RWPE2 (cell line): ENCODE data around the gene SEMA4B.

ENCODE experiments used
- ATAC-seq: fragments of 200-7000 bp; cut with Tn5 transposase; 3 replicates; pipeline ENCODE4 v1.9.1; 2021; ENCODE audit warnings: low read depth
- DNase-seq: peaks from one replicate; pipeline ENCODE4 v3.0.0-alpha.2; 2020; ENCODE audit warnings: low spot score
- H3K27ac ChIP-seq: fragments of 450-650 bp; 2 replicates; pipeline ENCODE4 v1.5.1; 2017; ENCODE audit warnings: mild to moderate bottlenecking; ENCODE audit not compliant: poor library complexity, severe bottlenecking
- H3K27me3 ChIP-seq: fragments of 250-450 bp; sonication (Bioruptor Pico); 2 replicates; pipeline ENCODE4 v1.5.1; 2021; ENCODE audit warnings: mild to moderate bottlenecking, moderate library complexity; ENCODE audit not compliant: insufficient read depth, poor library complexity, severe bottlenecking
- H3K36me3 ChIP-seq: fragments of 250-450 bp; sonication (Bioruptor Pico); 2 replicates; pipeline ENCODE4 v1.5.1; 2020; ENCODE audit warnings: low read depth, mild to moderate bottlenecking, moderate library complexity
- H3K4me1 ChIP-seq: fragments of 250-450 bp; sonication (Bioruptor Pico); 2 replicates; pipeline ENCODE4 v1.5.1; 2021; ENCODE audit warnings: mild to moderate bottlenecking, moderate library complexity; ENCODE audit not compliant: insufficient read depth, poor library complexity, severe bottlenecking
- H3K4me3 ChIP-seq: fragments of 250-450 bp; sonication (Bioruptor Pico); 2 replicates; pipeline ENCODE4 v1.5.1; 2021; ENCODE audit warnings: mild to moderate bottlenecking, moderate library complexity; ENCODE audit not compliant: severe bottlenecking
- H3K9me3 ChIP-seq: fragments of 250-450 bp; sonication (Bioruptor Pico); 2 replicates; pipeline ENCODE4 v1.5.1; 2021; ENCODE audit warnings: mild to moderate bottlenecking, moderate library complexity; ENCODE audit not compliant: severe bottlenecking
- CTCF ChIP-seq: fragments of 450-650 bp; IDR thresholded peaks from one replicate; pipeline ENCODE4 v1.5.1; 2017; ENCODE audit warnings: mild to moderate bottlenecking, moderate library complexity; ENCODE audit not compliant: poor library complexity, severe bottlenecking

SEMA4B gene

GRCh38 chr15:90191344-90191687 lies 9.8 kb upstream of the SEMA4B start:
- TF ChIP-seq CTCF, result no peak
- Histone ChIP-seq H3K4me1 (peaks cover 62% of the 10 kb centered on the region), H3K9me3 (no peaks in the 10 kb centered on the region), H3K36me3 (peaks cover 52% of the 10 kb centered on the region), H3K27ac (peak overlapping the region; percentile 91), H3K4me3 (no peak overlapping the region), H3K27me3 (no peaks in the 10 kb centered on the region)
- ATAC-seq, result peak; percentile 47
- no peak for DNase-seq

- no peak for TF ChIP-seq CTCF
- DNase-seq, result peak; percentile 89
- peaks cover 56% of the 10 kb centered on the region for H3K4me1 ChIP-seq
- no peaks in the 10 kb centered on the region for H3K27me3 ChIP-seq
- H3K36me3 ChIP-seq, result peaks cover 54% of the 10 kb centered on the region
- peak; percentile 38 for ATAC-seq
- H3K4me3 ChIP-seq, result no peak overlapping the region
- H3K9me3 ChIP-seq, result no peaks in the 10 kb centered on the region
- H3K27ac ChIP-seq, result peak overlapping the region; percentile 91
Measured at GRCh38 chr15:90191794-90192509, 9.2 kb upstream of the SEMA4B start.

GRCh38 chr15:90192961-90193786 lies 8.0 kb upstream of the SEMA4B start:
- H3K27me3 ChIP-seq, result no peaks in the 10 kb centered on the region
- peaks cover 53% of the 10 kb centered on the region for H3K4me1 ChIP-seq
- H3K27ac ChIP-seq, result peak overlapping the region; percentile 91
- H3K4me3 ChIP-seq, result no peak overlapping the region
- H3K36me3 ChIP-seq, result peaks cover 56% of the 10 kb centered on the region
- DNase-seq (no peak), ATAC-seq (no peak)
- no peaks in the 10 kb centered on the region for H3K9me3 ChIP-seq
- TF ChIP-seq CTCF, result no peak

GRCh38 chr15:90194655-90195054 lies 6.5 kb upstream of the SEMA4B start:
- Histone ChIP-seq H3K27me3 (no peaks in the 10 kb centered on the region), H3K4me1 (peaks cover 41% of the 10 kb centered on the region), H3K27ac (no peak overlapping the region), H3K9me3 (no peaks in the 10 kb centered on the region), H3K4me3 (no peak overlapping the region), H3K36me3 (peaks cover 61% of the 10 kb centered on the region)
- no peak for TF ChIP-seq CTCF
- DNase-seq, result no peak
- ATAC-seq, result no peak
